ENCODE data around the gene DDOST.

The DDOST gene

DNA sequence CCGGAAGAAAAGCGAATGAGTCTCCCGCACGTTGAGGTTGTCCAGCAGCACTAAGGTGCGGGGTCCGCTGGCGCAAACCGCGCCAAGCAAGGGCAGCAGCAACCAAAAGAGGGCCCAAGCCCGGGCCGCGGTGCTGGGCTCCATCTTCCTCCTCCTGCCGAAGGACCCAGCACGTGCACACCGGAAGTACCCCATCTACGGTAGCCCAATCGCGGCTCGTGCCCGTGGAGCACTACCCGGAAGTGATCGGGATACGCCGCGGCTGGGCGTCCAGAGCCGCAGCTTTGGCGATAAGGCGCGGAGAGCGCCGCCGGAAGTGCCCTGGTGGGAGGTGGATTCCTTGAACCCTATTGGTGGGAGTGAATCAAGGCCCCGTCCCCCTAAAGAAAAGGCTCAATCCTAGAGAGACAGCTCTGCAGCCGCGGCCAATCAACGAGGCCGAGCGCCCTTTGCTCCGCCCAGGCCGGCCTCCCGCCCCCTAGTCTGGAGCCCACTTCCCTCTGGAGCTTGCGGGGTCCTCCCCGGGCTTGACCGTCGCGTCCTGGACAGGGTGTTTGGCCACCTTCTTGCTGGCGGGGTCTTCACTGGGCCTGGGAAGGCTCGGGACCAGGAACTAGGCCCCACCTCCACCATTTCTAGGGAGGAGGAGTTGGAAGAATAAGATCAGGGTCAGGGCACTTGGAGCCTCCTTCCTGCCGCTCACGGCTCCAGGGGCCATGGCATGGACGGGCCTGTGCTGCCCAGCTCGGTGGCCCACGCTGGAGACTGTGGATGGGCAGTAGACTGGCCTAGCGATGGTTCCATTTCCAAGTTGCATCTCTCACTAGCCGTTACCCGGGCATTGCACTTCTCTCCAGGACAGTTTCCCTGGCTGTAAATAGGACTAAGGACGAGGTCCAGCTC is at the start of gene DDOST:
TSS of gene DDOST (minus strand) at position 163 of the 903 bp plus-strand sequence. CDS start at position 144, 19 bp downstream.
- peak; percentile 96 for DNase-seq (ENCODE audit: low spot score)

DNA sequence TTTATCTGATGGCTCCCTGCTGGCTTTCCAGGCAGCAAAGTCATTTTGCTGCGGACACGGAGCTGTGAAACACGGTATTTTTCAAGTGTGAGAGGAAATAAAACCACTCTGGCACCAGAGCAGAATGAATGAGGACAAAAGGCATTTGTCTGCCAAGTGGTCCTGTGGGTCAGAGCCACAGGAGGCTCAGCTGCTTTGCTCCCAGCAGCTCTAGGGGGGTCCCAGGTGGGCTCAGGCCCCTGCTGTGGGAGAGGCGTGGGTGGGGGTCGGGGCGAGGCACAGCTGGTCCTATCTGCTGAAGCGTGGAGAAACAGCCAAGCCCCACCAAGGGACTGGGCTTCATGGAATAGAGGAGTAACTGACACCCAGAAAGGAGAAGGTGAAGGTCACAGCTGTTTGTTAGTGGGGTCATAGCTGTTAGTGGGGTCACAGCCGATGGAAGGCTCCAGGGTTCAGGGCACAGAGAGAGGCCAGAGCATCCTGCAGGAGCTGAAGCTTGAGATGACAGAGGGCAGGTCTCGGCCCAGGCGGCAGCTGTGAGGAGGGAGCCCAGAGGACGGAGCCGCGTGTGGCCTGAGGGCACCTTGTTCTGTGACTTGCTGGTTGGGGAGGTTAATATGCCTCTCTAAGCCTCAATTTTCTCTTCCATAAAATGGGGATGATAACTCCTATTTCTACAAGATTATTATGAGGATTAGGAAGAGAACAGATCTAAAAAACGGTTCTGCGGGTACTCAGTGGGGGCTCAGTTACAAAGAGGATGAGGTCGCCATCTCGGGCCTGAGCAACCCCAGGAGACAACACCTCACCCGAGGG is 49.5 kb upstream of the DDOST start:
- DNase-seq (ENCODE audit: low spot score), result no peak

DNA sequence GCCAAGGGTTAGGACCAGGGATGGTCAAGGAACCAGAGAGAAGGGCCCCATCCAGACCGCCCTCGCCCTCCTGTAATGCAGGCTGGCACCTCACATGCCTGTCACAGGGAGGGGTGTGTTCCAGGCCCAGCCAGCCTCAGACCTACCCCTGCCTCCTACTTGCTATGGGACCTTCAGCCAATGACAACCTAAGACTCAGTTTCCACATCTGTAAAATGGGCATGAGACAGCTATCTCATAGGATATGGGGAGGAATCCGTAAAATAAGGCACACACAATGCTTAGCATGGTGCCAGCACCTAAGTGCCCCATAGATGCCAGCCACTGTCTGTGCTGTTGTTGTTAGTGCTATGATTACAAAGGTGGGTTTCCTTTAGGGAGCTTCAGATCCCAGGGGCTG is 48.7 kb upstream of the DDOST start:
- no peak for DNase-seq (ENCODE audit: low spot score)

DNA sequence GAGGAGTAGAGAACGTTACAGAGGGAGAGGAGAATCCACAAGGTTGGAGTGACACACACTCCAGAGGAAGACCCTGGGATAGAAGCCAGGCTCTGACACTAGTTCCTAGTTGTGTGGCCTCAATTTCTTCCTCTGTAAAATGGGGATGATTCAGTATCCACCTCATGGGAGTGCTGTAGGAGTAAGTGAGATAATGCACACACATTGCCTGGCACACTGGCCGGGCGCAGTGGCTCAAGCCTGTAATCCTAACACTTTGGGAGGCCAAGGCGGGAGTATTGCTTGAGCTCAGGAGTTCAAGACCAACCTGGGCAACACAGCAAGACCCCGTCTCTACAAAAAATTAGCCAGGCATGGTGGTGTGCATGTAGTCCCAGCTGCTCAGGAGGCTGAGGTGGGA is 47.7 kb upstream of the DDOST start:
- no peak for DNase-seq (ENCODE audit: low spot score)

DNA sequence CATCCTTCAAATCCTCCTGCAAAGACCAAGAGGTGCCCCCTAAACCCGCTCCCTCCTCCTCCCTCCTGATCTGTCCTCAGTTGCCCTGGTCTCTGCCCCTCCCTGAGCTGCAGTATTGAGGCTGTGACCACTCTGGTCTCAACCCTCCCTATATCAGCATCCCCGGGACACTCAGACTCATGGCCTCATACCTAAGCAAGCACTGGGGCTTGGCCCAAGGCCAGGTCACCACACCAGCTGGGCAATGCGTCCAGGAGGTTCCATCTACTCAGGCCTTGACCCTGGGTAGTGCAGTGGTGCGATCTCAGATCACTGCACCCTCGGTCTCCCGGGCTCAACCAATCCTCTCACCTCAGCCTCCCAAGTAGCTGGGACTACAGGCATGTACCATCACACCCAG is 46.9 kb upstream of the DDOST start:
- DNase-seq (ENCODE audit: low spot score), result no peak

DNA sequence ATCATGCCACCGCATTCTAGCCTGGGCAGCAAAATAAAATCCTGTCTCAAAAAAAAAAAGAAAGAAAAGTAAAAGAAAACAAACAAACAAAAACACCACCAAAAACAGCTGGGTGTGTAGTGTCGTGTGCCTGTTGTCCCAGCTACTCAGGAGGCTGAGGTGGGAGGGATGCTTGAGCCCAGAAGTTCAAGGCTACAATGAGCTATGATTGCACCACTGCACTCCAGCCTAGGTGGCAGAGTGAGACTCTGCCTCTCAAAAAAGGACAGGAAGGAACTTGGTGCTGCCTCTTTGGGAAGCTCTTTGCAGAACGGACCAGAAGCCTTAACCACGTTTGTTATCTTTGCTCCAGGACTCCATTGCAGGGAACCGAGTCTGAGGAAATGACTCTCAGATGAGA is 45.7 kb upstream of the DDOST start:
- DNase-seq (ENCODE audit: low spot score), result no peak

DNA sequence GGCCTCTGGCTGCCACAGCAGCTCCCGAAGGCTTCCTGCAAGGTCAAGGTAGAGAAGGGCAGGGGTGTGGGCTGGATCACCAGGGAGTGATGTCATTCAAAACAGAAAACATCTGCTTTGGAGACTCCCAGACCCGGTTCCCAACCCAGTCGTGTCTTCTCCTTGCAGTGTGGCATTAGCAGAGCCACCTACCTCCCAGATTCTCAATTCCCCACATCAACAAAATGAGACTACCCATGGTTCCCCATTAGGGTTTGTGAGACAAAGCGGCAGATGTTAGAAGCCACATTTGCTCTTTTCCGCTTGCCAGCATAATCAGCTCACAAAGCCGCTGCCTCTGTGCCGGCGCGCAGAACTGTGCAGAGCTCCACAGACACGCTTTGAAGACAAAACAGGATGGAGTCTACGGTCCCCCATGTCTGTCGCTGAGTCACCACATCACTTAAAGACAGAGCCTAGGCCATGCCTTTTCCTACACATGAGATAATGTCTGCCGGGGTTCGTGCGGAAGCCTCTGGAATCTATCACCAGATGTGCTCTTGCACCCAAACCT is 44.1 kb upstream of the DDOST start:
- DNase-seq (ENCODE audit: low spot score), result no peak

DNA sequence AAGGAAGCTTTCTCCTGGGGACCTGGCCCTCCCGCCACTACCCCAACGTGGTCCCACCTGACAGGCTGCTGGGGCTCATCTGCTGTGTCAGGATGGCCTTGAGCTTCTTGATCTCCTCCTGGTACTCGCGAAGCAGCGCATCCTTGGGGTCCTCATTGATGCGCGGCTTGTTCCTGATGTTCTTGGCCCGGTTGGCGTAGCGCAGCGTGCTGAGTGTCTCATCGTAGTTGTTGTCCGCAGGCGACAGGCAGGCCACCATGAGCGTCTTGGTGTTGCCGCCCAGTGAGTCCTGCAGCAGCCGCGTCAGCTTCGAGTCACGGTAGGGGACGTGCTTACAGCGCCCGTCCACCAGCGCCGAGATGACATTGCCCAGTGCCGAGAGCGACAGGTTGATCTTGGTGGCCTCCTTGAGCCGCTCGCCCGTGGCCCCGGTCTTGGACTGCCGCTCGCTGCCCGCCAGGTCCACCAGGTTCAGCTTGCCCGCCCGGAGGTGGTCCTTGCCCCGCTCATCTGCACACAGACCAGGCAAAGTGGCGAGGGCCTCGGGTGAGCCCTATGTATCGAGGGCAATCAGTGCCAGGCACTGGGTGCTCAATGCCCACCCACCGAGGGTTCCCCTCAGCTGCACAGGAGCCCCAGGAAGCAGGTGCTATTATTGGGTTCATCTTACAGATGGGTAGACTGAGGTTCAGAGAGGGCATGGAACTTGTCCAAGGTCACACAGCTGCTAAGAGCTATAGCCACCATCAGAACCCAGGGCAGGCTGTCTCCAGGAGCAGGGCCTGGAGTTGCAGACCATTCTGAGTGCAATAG is 43.4 kb upstream of the DDOST start:
- DNase-seq (ENCODE audit: low spot score), result no peak

DNA sequence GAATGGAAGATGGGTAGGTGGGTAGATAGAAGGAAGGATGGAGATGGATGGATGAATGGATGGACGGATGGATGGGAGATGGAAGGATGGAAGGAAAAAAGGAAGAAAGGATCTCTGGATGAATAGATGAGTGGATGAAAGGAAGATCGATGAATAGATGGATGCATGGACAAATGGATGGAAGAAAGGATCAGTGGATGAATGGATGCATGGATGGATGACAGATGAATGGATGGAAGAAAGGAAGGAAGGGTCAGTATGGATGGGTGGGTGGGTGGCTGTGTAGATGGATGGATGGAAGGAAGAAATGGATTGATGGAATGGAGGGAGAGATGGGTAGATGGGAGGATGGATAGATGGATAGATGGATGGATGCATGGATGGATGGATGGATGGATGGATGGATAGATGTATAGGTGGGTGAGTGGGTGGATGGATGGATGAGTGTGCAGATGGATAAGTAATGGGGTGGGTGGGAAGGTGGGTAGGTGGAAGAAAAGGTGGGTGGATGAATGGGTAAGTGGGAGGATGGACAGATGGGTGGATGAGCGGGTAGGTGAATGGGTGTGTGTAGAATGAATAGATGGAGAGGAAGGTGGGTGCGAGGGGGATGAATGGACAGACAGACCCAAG is 42.1 kb upstream of the DDOST start:
- no peak for DNase-seq (ENCODE audit: low spot score)

DNA sequence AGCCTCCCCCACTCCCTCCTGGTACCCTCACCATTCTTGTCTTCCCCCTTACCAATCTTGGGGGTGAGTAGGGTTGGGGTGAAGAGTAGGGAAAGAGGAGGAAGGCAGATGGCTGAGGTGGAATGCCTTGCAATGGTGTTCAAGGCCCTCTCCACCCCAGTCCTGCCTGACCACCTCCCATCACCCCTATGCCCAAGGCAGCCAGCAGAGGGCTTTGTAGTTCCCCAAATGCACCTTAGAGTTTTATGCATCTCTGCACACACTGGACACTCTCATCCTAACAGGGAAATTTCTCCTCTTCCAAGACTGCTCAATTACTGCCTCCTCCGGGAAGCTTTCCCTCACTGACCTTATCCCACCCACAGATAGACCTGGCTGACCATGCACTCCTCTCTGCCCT is 41.2 kb upstream of the DDOST start:
- no peak for DNase-seq (ENCODE audit: low spot score)

DNA sequence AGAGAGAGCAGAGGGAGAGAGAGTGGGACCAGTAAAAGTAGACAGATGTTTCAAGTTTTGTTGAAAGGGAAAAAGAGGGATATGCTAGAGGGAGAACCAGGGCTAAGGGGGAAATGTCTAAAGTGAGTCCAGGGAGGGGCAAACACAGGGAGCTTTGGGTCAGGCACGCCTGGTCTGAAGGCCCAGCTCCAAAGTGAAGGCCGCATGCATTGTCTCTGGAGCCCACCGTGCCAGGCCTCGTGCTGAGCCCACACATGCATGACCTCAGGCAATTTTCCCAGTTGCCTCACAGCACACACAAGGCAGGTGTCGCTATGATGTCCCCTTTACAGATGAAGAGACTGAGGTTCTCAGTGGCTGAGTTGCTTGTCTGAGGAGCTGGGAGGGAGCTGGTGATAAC is 40.7 kb upstream of the DDOST start:
- DNase-seq (ENCODE audit: low spot score), result no peak

DNA sequence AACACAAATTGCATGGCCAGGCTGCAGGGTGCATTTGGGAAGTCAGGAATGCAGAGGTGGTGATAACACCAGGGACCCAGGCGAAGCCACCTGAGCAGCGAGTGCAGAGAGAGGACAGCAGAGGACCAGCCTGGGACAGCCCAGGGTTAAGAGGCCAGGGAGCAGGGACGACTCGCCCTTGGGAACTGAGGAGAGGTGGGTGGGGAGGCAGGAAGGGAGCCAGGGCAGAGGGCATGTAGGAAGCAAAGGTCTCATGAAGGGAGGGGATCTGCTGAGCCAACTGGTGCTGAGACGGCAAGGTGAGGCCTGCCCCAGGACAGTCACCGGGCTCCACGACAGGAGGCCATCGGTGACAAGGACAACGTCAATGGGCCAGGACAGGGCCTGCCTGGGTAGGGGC is 40.3 kb upstream of the DDOST start:
- DNase-seq (ENCODE audit: low spot score), result no peak

DNA sequence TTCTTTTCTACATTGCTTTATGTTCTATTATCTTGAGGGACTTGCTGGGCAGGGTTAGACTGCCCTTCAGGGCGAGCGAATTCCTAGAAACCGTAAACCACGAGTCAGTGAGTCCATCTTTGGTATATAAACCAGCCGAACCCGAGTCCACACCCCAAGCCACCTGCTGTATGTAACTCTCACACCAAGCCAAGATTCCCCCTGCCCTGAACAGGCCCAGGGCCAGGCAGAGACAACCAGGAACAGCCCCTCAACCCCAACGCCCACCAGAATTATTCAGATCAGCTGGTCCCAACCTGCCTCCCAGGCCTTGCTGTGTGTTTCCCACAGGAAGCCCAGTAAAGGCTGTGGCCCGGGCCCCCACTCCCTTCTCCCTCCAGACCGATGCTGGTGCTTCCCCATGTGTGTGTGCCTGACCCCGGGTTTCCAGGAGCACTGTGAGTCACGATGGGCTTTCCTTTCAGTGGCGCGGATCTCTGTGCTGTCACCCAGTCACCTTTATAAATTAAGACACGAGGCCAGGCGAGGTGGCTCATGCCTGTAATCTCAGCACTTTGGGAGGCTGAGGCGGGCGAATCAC is 39.6 kb upstream of the DDOST start:
- no peak for DNase-seq (ENCODE audit: low spot score)

DNA sequence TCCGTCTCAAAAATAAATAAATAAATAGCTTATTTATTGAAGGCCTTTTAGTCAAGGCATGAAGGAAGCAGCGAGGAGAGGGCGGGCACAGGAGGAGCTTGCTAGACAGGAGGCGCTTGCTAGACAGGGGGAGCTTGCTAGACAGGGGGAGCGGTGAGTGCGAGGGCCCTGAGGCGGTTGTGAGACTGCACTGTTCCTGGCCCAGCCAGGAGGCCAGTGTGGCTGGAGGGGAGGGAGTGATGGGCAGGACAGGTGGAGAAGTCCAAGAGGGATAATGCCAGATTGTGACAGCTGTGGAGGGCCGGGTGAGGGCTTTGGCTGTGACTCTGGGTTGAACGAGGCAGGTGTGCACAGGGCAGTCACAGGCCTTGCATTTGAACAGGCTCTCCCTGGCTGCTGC is 38.4 kb upstream of the DDOST start:
- no peak for DNase-seq (ENCODE audit: low spot score)

DNA sequence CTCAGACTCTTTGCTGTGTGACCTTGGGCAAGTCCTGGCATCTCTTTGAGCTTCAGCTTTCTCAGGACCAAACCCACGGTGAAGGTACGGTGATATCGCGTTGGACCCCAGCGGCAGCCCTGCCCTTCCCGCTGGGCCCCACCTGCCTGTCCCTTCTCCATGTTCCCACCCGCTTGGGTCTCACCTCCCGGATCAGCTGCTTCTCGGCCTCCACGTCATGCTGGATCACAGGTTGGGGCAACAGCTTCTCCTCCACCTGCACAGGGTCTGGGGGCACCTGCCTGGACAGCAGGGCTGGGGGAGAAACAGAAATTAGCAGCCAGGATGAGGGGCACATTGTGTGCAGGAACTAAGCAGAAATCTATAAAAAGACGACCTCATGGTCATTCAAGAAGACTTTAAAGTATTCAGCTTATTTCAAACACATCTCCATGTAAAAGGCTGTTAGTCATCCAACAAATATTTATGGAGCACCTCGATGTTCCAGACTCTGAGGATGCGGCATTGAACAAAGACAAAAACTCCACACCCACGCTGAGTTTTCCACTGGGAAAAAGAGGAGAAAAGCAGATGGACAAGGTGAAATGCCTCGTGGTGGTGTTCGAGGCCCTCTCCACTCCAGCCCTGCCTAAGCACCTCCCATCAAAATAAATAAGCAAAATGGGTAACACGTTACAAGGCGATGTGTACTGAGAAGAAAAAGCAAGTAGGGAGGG is 37.2 kb upstream of the DDOST start:
- DNase-seq (ENCODE audit: low spot score), result no peak

DNA sequence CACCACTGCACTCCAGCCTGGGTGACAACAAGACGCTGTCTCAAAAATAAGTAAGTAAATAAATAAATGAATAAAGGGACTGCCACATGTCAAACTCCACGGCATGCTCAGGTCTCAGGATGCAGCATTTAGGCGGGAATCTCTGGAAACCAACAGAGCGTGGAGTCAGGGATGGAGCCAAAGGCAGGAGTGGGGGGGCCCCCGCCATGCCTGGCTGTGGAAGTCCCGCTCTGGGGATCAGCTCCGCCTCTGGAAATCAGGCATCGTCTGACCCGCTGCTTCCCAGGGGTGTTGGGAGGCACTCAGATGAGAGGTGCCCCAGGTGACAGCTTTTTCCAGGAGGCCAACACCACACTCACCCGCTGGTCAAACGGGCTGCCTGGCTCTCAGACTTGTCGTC is 36.4 kb upstream of the DDOST start:
- DNase-seq (ENCODE audit: low spot score), result no peak

DNA sequence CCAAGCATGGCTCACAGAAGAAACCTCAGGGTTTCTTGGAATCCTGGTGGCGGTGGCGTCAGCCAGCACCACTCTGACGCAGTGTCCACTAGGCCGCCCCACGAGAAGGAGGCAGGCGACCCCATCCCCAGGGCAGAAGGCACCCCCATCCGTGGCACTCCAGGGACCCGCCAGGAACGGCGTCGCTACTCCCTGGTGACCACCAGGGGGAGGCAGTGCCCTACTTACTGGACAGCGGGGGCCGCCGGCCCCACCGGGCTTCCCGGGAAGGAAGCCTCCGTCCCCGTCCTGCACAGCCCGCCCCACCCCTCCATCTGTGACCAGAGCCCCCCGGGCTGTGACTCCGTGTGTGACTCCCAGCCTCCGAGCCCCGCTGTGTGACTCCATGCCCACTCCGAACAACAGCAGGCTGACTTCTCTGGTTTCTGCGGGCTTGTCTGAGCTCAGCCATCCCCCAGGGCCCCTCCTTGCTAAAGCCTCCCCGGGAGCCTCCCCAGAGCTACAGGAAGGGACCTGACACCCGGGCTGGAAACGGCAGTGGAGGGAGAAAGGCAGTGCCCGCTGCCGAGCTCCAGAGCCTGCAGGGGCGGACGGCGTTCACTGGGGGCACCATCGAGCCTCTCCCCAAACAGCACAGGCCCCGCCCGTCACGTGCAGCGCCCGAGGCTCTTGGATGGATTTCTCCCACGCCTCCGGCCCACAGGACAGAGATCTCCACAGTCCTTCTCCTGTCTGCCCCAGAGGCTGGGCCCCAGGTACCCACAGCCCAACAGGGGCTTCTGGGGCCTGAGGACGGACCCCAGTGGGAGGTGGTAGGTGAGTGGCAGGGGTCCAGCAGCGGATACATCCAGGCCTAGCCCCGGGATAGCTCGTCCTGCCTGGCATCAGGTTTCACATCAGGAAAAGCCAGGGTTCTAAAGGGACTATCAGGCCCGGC is 35.5 kb upstream of the DDOST start:
- peak; percentile 88 for DNase-seq (ENCODE audit: low spot score)

DNA sequence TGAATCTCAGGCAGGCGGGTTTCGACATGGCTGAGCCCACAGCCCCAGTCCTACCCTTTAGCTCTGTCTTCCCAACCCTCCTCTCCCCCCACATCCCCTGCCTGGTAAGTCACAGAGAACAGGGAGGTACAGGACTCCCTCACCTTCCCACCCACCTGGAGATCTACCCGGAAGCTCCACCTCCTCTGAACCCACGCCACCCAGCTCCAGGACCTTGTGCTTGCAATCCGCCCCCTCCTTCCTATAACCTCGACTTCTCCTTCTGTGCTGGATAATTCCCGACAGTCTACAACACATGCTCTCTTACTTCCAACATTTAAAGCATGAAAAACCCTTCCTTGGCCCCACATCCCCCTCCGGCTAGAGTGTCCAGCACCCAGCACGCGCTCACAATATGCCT is 34.3 kb upstream of the DDOST start:
- DNase-seq (ENCODE audit: low spot score), result no peak

DNA sequence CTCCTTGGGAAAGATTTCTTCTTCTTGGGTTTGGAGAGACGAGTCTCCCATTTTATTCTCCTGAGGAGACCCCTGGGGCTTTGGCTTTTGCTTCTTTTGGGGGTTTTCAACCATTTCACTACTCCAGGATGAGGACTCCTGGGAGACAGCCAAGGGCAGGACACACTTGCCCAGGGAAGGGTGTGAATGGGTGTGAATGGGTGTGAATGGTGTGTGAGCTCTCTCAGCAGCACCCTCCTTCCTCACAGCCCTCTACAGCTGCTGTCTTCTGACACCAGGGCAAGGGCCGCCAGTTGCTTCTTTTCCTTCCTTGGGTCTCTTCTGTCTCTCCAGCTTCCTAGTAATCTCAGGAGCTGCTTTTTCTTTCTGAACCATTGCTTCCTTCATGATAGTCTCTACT is 32.5 kb upstream of the DDOST start:
- DNase-seq (ENCODE audit: low spot score), result no peak

Measured in left forelimb (tissue), 1 donor.